A204.1 (cell line): ENCODE results near the gene NTN4.

Source experiments
- FAIRE-seq: peaks from 2 replicates; lab custom pipeline; 2012; peaks lifted over from hg19 to GRCh38; lab: Jason Lieb, UNC

The NTN4 gene

DNA sequence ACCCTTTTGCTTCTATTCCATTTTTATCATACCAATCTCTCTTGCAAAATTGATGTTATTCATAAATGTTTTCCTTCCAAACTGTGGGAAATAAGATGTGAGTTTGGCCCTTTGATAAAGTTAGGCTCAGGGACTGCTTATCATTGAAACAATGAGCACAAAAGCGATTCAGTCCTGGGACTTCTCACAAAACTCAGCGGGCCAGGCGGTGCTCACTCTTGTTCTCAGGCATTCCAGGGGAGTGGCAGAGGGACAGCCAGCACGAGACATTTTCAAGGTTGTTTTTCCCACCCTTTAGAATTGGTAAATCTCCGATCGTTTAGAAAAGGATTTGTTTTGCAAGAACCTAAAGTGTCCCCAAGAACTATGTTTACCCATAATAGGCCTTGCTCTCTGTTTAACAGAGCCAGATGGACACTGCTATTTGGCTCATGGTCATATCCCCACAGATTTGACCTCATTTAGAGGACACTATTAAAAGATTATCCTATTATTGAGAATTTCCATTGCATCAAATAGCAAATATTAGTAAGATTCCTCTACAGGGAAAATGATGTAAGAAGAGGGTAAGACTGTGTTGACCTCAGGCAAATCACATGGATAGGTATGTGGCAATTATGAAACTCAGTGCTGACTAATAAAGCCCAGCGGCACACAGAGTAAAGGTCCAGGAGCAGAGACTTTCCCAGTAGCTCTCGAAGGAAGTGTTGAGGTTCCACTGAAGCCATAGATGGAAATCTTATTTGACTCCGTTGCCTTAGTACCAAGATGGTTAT is 136.6 kb downstream of the NTN4 start:
- no peak for FAIRE-seq

DNA sequence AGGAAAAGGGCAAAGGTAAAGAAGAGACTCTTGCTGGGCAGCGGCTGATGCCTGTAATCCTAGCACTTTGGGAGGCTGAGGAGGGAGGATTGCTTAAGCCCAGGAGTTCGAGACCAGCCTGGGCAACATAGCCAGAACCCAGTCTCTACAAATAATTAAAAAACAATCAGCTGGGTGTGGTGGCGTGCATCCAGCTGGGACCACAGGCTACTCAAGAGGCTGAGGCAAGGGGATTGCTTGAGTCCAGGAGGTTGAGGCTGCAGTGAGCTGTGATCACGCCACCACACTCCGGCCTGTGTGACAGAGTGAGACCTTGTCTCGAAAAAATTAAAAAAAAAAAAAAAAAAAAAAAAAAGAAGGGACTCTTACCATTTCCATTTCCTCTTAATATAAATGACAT is 138.9 kb downstream of the NTN4 start:
- FAIRE-seq, result no peak

DNA sequence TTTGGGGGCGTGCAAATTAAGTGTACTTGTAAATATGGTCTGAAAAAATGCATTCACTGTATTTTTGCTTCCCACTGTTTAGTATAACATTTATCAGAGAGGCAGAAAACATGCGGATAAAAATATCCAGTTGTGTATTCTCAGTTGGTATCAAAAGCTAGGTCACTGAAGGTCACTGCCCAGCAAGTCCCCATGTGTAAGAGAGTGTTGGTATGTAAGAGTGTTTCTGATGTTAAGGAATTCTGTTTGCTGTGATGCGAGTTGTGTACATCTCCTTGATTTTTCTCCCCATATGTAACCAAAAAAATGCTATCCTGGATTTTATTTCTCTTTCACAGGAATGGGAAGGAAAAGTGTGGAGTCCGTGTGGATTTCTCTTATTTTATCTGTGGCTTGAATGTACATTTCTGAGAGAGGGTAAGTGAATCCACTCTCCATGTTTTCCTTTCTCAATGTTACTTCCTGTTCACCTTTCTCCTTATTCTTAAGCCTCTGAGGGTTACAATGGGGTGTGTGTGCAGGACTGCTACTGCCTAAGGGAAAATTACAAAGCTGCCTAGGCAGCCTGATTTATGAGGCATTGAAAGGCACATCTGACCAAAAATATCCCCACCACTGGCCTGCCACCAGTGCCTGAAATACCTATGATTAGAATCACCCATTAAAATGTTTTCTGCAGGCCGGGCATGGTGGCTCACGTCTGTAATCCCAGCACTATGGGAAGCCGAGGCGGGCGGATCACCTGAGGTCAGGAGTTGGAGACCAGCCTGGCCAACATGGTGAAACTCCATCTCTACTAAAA is 141.4 kb downstream of the NTN4 start:
- no peak for FAIRE-seq

DNA sequence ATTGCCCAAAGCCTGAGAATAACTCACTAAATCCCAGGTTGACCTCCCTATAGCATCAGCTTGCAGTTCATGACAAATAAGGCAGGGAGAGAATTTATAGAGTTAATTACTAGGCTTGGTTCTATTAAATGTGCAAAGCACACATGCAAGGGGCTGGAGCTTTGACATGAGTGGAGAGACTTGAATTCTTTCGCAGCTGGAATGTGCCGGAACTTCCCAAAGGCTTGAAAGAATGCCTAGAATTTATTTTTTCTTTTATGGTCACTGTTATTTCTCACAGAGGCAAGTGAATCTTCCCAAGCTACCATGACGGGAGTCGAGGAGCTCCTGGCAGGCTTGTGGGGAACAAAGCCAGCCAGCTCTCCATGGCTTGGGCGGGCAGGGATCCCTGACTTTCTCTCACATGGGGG is 143.8 kb downstream of the NTN4 start:
- no peak for FAIRE-seq

DNA sequence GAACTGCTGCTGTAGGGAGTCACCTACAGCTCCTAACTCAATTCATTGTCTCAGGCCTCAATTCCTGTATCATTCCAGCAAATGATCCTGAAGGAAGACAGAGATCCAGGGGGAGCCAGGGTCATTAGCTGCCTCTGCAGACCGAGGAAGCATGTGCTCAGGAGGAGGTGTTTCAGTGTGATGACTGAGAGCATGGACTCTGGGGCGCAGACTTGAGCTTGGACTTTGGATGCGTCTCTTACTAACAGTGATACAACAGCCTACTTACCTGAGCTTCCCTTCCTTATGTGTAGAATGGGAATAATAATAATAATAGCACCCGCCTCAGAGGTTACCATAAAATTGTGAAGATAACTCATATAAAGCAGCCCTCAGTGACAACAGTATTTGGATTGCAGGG is 147.3 kb downstream of the NTN4 start:
- no peak for FAIRE-seq

DNA sequence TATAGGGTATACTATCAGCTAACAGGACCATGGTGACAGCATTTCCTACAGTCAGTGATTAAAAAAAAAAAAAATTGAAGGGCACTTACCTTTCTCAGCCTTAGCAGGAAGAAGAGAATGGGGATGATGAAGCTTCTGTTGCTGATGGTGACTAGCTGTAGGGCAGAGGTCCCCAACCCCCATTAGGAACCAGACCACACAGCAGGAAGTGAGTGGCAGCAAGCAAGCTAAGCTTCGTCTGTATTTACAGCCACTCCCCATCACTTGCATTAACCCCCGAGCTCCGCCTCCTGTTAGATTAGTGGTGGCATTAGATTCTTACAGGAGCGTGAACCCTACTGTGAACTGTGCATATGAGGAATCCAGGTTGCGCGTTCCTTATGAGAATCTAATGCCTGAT is 148.0 kb downstream of the NTN4 start:
- no peak for FAIRE-seq

DNA sequence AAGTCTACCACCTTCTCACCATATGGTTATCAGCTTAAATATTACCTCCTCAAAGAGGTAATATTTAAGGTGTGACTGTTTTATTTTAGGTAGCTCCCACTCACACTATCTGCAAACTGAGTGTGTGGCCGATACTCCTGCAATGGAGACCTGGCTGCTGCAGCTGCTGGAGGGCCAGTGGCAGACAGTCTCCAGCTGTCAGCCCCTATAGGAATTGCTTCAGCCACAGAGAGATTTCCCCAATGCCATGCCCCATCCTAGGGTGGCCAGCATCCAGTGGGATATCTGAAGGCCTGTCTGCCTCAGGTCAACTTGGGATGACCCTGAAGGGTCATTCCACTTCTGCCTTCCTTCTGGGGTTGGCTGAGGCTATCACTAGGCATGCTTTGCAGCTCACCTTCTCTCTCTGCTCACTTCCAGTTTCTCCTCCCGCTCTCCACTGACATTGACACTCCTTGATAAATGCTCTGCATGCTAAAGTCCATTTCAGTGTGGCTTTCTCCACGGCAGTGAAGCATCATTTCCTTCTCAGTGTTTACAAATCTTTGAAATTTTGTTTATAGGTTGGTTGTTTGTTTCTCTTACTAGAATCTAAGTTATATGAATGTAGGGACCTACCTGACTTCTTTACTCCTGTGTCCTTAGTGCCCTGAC is 149.1 kb downstream of the NTN4 start:
- no peak for FAIRE-seq

DNA sequence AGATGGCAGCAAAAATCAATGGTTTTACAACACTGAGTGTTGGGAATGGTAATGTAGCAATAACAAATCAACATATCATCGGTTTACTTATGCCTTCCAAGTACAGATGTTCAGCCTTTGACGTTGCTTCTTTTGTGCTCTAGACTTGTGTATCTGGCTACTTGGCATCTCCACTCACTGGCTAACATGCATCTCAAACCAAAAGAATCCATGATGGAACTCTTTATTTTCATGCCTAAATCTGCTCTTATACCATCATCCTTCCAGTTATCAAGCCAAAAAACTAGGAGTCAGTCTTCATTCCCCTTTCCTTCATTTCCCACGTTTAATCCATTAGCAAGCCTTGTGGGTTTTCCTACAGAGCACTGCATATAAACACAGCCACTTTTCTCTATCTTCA is 150.0 kb downstream of the NTN4 start:
- no peak for FAIRE-seq

DNA sequence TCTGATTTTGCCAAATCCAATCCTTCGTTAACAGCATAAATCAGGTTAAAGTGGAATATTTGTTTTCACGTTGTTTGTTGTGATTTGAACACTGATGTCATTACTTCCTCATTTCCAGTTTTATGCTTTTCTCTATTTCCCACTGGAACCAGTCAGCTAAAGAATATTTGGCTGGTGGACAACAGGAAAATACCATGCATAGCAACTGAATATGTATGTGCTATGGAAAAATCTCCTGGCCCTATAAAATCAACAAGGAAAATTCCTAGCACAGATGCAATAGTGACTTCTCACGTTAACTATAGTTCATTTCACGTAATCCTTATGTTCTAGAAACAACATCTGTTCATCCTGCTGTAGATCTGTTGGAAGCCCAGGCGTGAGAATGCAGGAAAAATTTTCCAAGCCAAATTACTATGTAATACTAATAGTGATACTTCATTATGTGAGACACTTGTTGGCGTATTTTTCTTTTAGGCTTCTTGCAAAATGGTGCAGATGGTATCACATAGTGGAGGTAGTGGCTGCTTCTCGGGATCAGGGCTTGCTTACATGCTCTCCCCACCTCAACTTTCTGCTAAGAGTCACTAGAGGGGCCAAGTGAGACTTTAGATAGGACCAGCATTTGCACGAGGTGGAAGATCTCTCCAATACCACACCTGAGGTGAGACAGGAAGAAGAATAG is 153.0 kb downstream of the NTN4 start:
- no peak for FAIRE-seq

DNA sequence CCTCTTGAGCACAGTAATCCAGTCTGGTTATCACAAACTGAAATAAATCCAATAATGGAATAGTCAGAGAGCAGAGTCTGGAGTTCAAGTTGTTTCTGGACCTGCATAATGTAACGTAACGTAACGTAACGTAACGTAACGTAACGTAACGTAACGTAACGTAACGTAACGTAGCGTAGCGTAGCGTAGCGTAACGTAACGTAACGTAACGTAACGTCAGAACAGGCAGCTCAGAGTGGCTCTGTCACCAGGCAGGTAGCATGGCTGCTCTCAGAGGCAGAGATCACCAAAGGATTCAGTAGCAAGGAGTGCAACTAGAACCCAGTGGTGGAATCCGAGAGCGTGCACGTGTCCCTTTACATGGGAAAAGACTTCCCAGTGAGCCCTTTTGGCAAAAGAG is 153.6 kb downstream of the NTN4 start:
- no peak for FAIRE-seq

DNA sequence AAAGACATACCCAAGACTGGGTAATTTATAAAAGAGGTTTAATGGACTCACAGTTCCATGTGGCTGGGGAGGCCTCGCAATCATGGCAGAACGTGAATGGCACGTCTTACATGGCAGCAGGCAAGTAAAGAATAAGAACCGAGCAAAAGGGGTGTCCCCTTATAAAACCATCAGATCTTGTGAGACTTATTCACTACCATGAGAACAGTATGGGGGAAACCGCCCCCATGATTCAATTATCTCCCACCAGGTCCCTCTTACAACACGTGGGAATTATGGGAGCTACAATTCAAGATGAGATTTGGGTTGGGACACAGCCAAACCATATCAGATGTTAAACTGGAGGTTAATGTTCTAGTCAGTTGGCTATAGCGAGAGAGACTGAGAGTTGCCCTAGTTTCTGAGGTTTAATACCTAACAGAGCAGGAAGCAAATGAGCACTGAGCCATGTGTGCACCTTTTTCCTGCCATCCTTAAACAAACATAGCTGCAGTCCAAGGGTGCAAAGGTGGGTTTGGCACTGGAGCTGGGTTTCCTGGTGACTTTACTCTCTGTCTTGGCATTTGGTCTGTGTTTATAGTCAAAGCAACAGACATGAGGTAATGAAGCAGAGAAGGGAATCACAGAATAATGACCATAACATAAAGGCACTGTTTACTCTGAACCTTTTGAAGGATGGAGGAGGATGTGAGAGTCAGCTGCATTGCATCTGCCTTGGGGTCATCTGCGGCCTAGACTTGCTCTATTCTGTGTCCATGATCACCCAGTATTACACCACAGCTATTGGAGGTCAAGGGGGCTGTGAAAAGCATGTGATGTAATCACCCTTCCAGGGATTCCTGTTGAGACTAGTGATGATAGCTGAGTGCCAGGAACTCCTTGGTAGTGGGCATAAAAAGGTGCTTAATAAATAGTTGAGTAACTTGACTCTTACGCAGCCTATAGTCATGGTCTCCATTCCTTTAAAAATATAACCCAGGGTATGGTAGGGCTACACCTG is 155.6 kb downstream of the NTN4 start:
- FAIRE-seq, result no peak

DNA sequence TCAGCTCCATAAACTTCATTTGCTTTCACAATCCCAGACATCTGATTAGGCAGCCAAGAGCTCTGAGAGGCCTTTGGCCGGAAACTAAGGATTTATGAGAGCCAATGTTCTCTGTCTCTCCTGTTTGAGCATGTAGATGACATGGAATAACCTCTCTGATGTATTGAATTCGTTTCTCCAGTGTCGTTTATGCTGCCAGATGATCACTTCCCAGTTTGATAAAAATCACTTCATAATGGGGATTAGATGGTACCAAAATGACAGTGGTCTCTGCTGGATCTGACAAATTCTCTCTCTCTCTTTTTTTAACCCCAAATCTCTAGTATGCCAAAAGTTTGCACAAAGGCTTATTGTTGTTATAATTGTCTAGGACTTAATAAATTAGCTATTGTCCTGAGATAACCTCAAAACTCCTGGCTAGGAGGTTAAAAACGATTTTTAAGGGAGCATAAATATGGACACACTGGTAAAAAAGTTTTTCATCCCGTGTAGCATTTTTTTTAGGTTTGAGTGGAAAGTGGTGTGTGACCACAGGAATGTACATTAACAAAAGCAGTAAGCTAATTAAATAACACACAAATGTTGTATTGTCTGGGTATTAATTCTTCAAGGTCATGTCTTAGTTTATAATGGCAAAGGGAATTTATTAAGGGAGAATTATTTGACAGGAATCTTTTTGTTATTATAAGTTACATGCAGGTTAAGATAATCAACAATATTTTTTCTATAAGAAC is 156.7 kb downstream of the NTN4 start:
- FAIRE-seq, result no peak

DNA sequence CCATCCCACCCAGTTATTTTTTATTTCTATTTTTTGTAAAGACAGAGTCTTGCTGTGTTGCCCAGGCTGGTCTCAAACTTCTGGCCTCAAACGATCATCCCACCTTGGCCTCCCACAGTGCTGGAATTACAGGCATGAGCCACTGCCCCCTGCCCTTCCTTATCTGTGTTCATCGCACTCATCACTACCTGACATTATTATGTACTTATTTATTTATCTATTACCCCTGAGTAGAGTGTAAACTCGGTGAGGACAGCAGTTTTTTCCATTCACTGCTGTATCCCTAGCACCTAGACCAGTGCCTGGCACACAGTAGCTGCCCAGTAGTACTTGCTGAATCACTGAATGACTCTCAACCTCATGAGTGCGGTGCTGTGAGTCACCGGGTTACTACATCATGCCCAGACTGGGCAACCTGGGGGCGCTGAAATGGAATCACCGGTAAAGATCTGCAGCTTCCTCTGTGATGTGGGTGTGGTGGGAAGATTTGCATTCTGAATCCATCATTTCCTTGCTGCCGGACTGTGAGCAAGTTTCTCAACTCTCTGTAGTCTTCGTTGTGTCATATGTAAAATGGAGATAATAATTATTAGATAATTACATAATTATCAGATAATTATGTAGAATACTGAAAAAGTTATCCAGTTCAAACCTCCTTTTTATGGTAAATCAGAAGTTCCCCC is 157.4 kb downstream of the NTN4 start:
- no peak for FAIRE-seq

DNA sequence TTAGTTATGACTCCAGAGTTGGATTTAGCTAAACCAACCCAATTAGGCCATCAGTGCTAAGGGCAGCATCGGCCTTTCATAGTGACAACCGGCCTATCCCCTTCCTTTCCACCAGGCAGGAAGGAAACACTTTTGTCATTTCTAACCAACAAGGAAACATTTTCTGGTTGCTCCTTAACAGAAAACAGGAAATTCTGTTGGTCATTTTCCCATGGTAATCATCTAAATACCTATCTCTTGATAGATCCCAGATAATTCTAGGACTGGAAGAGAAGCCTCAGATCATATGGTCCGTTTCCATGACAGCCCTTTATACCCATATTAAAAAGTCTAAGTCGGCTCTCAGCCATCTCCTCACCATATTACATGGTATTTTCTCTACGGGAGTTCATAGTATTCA is 160.1 kb downstream of the NTN4 start:
- no peak for FAIRE-seq

DNA sequence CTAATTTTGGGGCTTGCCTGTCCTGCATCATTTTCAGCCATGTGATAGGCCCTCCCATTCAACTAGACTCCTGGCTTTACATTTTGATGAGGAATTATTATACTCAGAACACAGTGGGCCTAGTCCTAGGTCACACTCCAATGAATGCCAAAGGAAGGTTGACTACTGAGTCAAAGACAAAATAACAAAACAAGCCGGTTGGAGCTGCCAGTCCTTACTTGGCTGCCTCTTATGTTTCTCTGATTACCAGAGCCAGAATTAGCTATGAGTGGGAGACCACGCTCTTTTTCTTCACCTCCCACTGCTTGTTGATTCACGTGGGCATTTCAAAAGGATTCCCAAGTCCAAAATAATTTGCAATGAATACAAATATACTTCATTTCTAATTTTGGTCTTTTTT is 161.2 kb downstream of the NTN4 start:
- FAIRE-seq, result no peak

DNA sequence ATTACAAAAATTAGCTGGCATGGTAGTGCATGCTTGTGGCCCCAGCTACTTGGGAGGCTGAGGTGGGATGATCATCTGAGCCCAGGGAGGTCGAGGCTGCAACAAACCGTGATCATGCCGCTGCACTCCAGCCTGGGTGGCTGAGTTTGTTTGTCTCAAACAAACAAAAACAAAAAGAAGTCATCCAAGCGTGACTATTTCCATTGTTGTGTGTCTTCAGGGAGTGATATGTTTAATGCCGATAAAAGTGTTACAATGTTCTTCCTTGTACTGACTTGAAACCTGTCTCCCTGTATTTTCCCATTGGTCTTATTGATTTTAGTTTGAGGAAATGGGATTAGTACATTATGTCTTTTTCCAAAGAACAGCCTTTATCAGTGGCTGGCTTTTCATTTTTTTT is 163.7 kb downstream of the NTN4 start:
- FAIRE-seq, result no peak

DNA sequence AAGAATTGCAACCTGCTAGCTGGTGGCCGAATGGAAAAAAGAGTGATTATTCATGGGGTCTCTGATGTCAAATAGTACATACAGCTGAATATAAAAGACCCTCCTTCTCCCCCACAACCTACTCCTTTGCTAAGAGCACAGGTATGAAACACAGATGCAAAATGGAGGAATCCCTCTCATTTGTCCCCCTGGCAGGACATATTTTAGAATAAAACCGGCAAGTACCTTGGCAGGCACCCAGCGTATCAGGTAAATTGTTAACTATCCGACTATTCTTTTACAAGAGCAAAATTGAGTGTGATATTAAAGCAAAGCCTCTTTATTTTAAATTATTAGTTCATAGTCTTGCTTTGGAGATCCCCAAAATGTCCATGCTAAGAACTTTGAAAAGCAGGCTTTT is 165.6 kb downstream of the NTN4 start:
- FAIRE-seq, result no peak

DNA sequence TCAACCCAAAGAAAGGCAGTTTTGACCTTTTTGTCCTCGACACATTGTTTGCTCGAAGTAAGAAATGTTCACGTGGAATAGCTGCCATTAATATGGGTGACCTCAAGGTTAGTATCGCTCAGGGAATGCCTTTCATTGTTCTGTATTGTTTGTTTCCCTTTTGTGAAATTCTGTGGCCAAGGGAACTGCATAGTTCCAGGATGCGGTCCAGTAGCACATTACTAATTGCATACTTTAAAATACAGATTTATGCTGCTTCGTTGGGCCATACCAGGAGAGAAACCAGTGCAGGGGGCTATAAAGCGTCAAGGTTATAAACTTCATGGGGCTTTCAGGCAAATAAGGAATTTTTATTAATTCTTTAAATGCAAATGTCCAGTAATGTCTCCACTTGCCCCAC is 166.0 kb downstream of the NTN4 start:
- no peak for FAIRE-seq

DNA sequence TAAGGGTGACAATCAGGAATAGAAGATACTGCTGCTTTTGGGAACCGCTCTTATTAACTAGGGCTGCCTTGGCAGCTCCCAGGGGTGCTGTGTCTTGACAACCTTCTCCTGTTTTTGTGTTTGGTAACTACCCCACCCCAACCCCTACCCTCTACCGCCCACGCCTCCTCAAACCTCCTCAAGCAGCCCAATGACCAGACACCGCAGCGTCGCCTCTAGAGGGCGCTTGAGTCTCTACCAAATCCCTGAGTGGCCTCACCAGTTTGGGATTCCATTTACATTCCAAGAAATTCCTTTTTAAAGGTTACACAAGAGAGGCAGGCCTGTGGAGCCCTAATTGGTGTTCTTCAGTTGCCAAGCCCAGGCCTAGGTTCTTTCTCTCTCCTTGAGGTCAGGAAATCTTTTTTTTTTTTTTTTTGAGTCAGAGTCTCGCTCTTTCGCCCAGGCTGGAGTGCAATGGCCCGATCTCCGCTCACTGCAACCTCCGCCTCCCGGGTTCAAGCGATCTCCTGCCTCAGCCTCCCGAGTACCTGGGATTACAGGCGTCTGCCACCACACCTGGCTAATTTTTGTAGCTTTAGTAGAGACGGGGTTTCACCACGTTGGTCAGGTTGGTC is 166.9 kb downstream of the NTN4 start:
- no peak for FAIRE-seq

DNA sequence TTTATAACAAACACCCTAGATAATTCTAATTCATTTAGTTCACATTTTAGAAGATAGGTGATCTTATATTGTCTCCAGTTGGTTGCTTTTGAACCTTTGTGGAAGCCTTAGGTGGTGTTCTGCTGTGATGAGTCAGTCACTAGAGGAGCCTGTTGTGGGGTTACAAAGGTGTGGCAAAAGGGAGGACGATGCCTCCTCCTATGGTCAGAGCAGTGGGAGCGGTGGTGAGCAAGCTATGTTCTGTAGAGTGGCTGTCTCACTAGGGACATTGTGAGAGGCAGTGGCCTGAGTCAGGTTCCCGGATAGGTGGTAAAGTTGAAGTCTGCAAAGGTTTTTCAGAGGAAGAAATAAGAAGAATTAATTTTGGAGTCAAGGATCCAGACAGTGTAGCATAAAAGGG is 167.7 kb downstream of the NTN4 start:
- FAIRE-seq, result no peak
